Lower lobe of right lung (tissue), 2 donors: ENCODE results near the gene PODXL2. TPM values are rescaled to one million over a fixed set of nuclear protein-coding genes. Genes with fewer than 3 reads are reported as not detected.

Source experiments
- ATAC-seq, 2 donors: fragments of 200-7000 bp; cut with Tn5 transposase; one replicate each; pipeline ENCODE4 v1.9.1; 2020 to 2022; ENCODE audit warnings: mild to moderate bottlenecking in 2 of 2, moderate library complexity in 2 of 2
- DNase-seq: peaks from one replicate; pipeline ENCODE4 v3.0.0-alpha.2; 2020
- H3K27ac ChIP-seq: fragments of 200-600 bp; one replicate; pipeline ENCODE4 v1.8.0; 2022
- H3K27me3 ChIP-seq: fragments of 200-600 bp; one replicate; pipeline ENCODE4 v1.8.0; 2022; ENCODE audit warnings: low read depth
- H3K36me3 ChIP-seq: fragments of 200-600 bp; one replicate; pipeline ENCODE4 v1.8.0; 2022; ENCODE audit warnings: mild to moderate bottlenecking
- H3K4me1 ChIP-seq: fragments of 200-600 bp; one replicate; pipeline ENCODE4 v1.8.0; 2022
- H3K4me3 ChIP-seq: fragments of 200-600 bp; one replicate; pipeline ENCODE4 v1.8.0; 2022; ENCODE audit warnings: mild to moderate bottlenecking
- H3K9me3 ChIP-seq: fragments of 200-600 bp; one replicate; pipeline ENCODE4 v1.8.0; 2022
- intact Hi-C: fragments of 100-400 bp; cut with DNase I; formaldehyde crosslinking; loops from one replicate; pipeline ENCODE4 v1.11.0; 2022
- total RNA-seq: library from RNA; stranded (reverse); fragmentation: NEBNext Ultra II Directional; extraction: Animal tissue kit (Norgen Biotek cat#: 25700); gene quantifications from one replicate; pipeline ENCODE4 v1.2.1, GENCODE V29; 2021
- TF ChIP-seq, protein P1 (sequence below): fragments of 200-600 bp; IDR thresholded peaks from one replicate; pipeline ENCODE4 v1.8.0; 2022; ENCODE audit warnings: antibody characterized with exemption, mild to moderate bottlenecking
- donor health status: DM: no; HTN: yes; CAD: no; lungs with severe emphysema.

Gene PODXL2
- total RNA-seq, 1 donor from 2014 or later = 2.2 TPM

GRCh38 chr3:127606981-127607595, 21.9 kb upstream of the PODXL2 start:
- peak; percentile 54 for DNase-seq

DNA sequence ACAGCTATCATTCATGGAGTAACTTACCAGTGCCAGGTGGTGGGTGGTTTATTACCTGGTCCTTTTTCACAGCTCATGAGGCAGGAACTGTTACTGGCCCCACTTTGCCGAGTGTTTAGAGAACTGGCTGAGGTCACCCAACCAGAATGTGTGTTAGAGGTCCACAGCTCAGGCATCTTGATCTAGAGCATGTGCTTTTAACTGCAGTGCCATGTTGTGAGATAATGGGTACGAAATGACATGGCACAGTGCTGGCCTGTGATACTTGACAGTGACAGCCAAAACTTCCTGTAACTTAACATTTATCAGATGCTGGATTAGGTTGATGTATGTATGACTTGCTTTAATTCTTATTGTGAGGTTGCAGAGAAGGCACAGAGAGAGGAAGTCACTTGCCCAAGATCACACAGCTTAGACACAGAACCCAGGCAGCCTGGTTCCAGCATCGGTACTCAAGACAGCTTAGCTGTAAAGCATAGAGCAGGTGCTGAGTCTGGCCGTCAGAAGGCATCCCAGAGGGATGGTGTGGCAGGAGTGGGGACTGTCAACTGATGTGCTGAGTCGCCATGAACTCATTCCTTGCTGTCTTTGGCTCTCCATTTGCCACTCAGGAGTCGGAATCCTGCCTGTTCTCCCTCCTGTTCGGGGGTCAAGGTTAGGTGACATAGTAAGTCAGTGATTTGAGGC, 21.2 kb upstream of the PODXL2 start:
- Histone ChIP-seq H3K27ac (no peak overlapping the region), H3K4me1 (no peaks in the 10 kb centered on the region), H3K9me3 (no peaks in the 10 kb centered on the region), H3K36me3 (peaks cover 33% of the 10 kb centered on the region), H3K27me3 (no peaks in the 10 kb centered on the region), H3K4me3 (no peak overlapping the region)
- TF ChIP-seq, protein P1, sequence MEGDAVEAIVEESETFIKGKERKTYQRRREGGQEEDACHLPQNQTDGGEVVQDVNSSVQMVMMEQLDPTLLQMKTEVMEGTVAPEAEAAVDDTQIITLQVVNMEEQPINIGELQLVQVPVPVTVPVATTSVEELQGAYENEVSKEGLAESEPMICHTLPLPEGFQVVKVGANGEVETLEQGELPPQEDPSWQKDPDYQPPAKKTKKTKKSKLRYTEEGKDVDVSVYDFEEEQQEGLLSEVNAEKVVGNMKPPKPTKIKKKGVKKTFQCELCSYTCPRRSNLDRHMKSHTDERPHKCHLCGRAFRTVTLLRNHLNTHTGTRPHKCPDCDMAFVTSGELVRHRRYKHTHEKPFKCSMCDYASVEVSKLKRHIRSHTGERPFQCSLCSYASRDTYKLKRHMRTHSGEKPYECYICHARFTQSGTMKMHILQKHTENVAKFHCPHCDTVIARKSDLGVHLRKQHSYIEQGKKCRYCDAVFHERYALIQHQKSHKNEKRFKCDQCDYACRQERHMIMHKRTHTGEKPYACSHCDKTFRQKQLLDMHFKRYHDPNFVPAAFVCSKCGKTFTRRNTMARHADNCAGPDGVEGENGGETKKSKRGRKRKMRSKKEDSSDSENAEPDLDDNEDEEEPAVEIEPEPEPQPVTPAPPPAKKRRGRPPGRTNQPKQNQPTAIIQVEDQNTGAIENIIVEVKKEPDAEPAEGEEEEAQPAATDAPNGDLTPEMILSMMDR = no peak
- intact Hi-C loops = no loop called here
- no peak for DNase-seq
- no peak for ATAC-seq

More at GRCh38 chr3:127606981-127607595, 21.9 kb upstream of the PODXL2 start:
- peak in 1 of 2 donors; percentile 62 for ATAC-seq
- Histone ChIP-seq H3K4me1 (no peaks in the 10 kb centered on the region), H3K27me3 (no peaks in the 10 kb centered on the region), H3K36me3 (peaks cover 33% of the 10 kb centered on the region), H3K27ac (no peak overlapping the region), H3K9me3 (no peaks in the 10 kb centered on the region), H3K4me3 (no peak overlapping the region)
- intact Hi-C loops = no loop called here
- TF ChIP-seq, protein P1 = no peak

DNA sequence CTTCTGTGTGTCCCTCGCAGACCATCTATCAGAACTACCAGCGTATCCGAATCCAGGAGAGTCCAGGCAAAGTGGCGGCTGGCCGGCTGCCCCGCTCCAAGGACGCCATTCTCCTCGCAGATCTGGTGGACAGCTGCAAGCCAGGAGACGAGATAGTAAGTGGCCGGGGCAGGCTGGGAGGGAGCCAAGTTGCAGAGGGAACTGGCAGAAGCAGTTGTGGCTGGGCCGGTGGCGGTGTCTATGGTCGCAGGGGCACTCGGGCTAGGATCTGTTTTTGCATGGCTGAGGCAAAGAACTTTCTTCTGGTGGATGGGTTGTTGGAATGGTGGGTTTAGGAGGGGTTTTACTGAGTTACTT, 20.6 kb upstream of the PODXL2 start:
- H3K4me3 ChIP-seq = no peak overlapping the region
- no peaks in the 10 kb centered on the region for H3K4me1 ChIP-seq
- H3K36me3 ChIP-seq = peaks cover 33% of the 10 kb centered on the region
- TF ChIP-seq, protein P1 = no peak
- DNase-seq (no peak), ATAC-seq (no peak)
- no peak overlapping the region for H3K27ac ChIP-seq
- H3K9me3 ChIP-seq = no peaks in the 10 kb centered on the region
- intact Hi-C loops = no loop called here
- no peaks in the 10 kb centered on the region for H3K27me3 ChIP-seq

DNA sequence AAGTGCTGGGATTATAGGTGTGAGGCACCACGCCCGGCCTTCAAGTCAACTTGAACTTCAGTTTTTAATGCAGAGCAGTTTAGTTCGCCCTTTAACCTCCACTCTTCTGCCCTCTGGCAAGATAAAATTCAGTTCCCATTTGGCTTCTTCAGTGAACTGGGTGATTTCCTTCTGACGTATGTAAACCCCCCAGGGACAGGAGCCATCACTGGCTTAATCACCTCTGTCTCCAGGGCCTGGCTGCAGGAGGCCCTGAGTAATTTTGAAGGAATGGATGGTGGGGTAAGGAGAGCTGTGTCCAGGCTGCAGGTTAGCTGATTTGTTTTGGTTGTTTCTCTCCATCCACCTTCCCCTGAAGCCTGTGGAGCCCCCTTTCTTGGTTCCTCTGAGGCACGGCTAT, 18.9 kb upstream of the PODXL2 start:
- intact Hi-C loops = no loop called here
- Histone ChIP-seq H3K4me1 (no peaks in the 10 kb centered on the region), H3K9me3 (no peaks in the 10 kb centered on the region), H3K27ac (no peak overlapping the region), H3K27me3 (no peaks in the 10 kb centered on the region), H3K4me3 (no peak overlapping the region), H3K36me3 (peaks cover 26% of the 10 kb centered on the region)
- no peak for ATAC-seq
- TF ChIP-seq, protein P1 = no peak
- no peak for DNase-seq

DNA sequence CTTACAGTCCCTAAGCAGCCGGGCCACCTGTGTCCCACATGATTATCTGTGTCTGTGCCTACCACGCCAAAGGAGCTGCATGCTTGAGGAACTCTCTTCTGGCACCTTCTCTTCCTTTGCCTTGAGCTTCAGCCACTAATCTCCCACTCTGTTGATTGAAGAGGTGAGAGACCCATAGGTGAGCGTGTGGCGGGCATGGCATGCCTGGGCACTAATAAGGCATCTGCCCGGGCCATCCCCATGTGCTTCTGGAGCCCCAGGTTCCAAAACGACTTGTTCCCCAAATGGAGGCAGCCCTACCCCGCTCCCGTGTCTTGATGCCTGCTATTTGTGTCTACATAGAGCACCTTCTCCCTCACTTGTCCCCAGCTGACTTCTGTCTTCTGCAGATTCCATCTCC, 17.7 kb upstream of the PODXL2 start:
- no peaks in the 10 kb centered on the region for H3K27me3 ChIP-seq
- ATAC-seq (no peak), DNase-seq (no peak)
- no peak overlapping the region for H3K4me3 ChIP-seq
- no peak overlapping the region for H3K27ac ChIP-seq
- H3K4me1 ChIP-seq = no peaks in the 10 kb centered on the region
- intact Hi-C loops = no loop called here
- no peaks in the 10 kb centered on the region for H3K9me3 ChIP-seq
- H3K36me3 ChIP-seq = peaks cover 19% of the 10 kb centered on the region
- TF ChIP-seq, protein P1 = no peak
